PC-3 (cell line): ENCODE results near the gene EXD2. TPM values are rescaled to one million over a fixed set of nuclear protein-coding genes. Genes with fewer than 3 reads are reported as not detected.
"Not testable (repeated sequence)": the region's sequence is repeated elsewhere in the genome, so short reads cannot be mapped to it uniquely, and the experiment has no call there.

Experiments used
- ATAC-seq: fragments of 200-7000 bp; cut with Tn5 transposase; 2 replicates; pipeline ENCODE4 v1.9.1; 2020; ENCODE audit warnings: mild to moderate bottlenecking, moderate library complexity
- BruUV-seq: library from RNA; stranded (reverse); fragments of 400-500 nt; replicated peaks from 2 replicates; lab custom pipeline; 2021; lab: Mats Ljungman, UMichigan
- CTCF ChIA-PET: fragments of 300-600 bp; sonication (Branson Sonifier 250); formaldehyde crosslinking; loops from one replicate; lab custom pipeline; 2022; ENCODE audit warnings: antibody characterized with exemption; lab: Charles Lee
- POLR2A ChIA-PET: fragments of 300-600 bp; sonication (Branson Sonifier 250); formaldehyde crosslinking; loops from one replicate; lab custom pipeline; 2022; ENCODE audit warnings: antibody characterized with exemption; ENCODE audit not compliant: unreplicated experiment; lab: Charles Lee
- DNase-seq: peaks from one replicate; pipeline ENCODE4 v3.0.0-alpha.2; 2015
- H2AFZ ChIP-seq: fragments of 300-600 bp; sonication (generic); 2 replicates; pipeline ENCODE4 v1.6.0; 2016; ENCODE audit warnings: antibody characterized with exemption, low read length
- H3F3A ChIP-seq: fragments of 300-600 bp; sonication (generic); one replicate; pipeline ENCODE4 v1.6.0; 2017; ENCODE audit warnings: antibody characterized with exemption, low read length, control low read depth, mild to moderate bottlenecking; ENCODE audit not compliant: unreplicated experiment
- H3K27ac ChIP-seq: fragments of 300-600 bp; sonication (generic); 2 replicates; pipeline ENCODE4 v1.5.1; 2016; ENCODE audit warnings: mild to moderate bottlenecking, low read length
- H3K27me3 ChIP-seq: fragments of 300-600 bp; sonication (generic); 2 replicates; pipeline ENCODE4 v1.6.1; 2016; ENCODE audit warnings: low read length, mixed read lengths
- H3K36me3 ChIP-seq: fragments of 300-600 bp; sonication (generic); 2 replicates; pipeline ENCODE4 v1.6.1; 2016; ENCODE audit warnings: low read depth, mixed run types, low read length, mixed read lengths
- H3K4me1 ChIP-seq: fragments of 300-600 bp; sonication (generic); 2 replicates; pipeline ENCODE4 v1.5.1; 2016; ENCODE audit warnings: low read length; ENCODE audit not compliant: insufficient read depth
- H3K4me2 ChIP-seq: fragments of 300-600 bp; sonication (generic); 2 replicates; pipeline ENCODE4 v1.6.0; 2016; ENCODE audit warnings: low read length
- H3K4me3 ChIP-seq: fragments of 300-600 bp; sonication (generic); 2 replicates; pipeline ENCODE4 v1.5.1; 2016; ENCODE audit warnings: mild to moderate bottlenecking, low read length, mixed read lengths
- H3K79me2 ChIP-seq: fragments of 300-600 bp; sonication (generic); 2 replicates; pipeline ENCODE4 v1.6.1; 2017; ENCODE audit warnings: low read length, mixed read lengths
- H3K9ac ChIP-seq: fragments of 300-600 bp; sonication (generic); 2 replicates; pipeline ENCODE4 v1.6.0; 2016; ENCODE audit warnings: mild to moderate bottlenecking, low read length
- H3K9me2 ChIP-seq: fragments of 300-600 bp; sonication (generic); replicated peaks from 2 replicates; pipeline ENCODE4 v1.6.1; 2016; ENCODE audit warnings: mixed run types, low read length, mixed read lengths
- H3K9me3 ChIP-seq: fragments of 300-600 bp; sonication (generic); 2 replicates; pipeline ENCODE4 v1.6.1; 2016; ENCODE audit warnings: low read length, mixed read lengths
- H4K20me1 ChIP-seq: fragments of 300-600 bp; sonication (generic); 2 replicates; pipeline ENCODE4 v1.6.1; 2016; ENCODE audit warnings: low read length, mixed read lengths
- CTCF ChIP-seq: fragments of 300-600 bp; sonication (generic); conservative IDR thresholded peaks from 2 replicates; pipeline ENCODE4 v1.5.1; 2017; ENCODE audit warnings: antibody characterized with exemption, low read depth, mild to moderate bottlenecking, low read length
- EZH2 ChIP-seq: fragments of 300-600 bp; sonication (generic); IDR thresholded peaks from one replicate; pipeline ENCODE4 v1.6.1; 2017; ENCODE audit warnings: antibody characterized with exemption, mild to moderate bottlenecking, low read length; ENCODE audit not compliant: unreplicated experiment
- EZH2phosphoT487 ChIP-seq: fragments of 300-600 bp; sonication (generic); IDR thresholded peaks from 2 replicates; pipeline ENCODE4 v1.6.1; 2018; ENCODE audit warnings: mild to moderate bottlenecking, antibody characterized with exemption, low read length, borderline replicate concordance
- intact Hi-C: fragments of 100-400 bp; cut with micrococcal nuclease; formaldehyde crosslinking; loops from 2 replicates; pipeline ENCODE4 v1.9.0; 2023
- total RNA-seq: library from RNA; depleted of rRNA; stranded (reverse); fragments of >200 nt; gene quantifications from 2 replicates; pipeline ENCODE4 v1.2.3, GENCODE V29; 2014

Gene EXD2
- total RNA-seq, 1 experiment from 2014 or later: 19.9 TPM

DNA sequence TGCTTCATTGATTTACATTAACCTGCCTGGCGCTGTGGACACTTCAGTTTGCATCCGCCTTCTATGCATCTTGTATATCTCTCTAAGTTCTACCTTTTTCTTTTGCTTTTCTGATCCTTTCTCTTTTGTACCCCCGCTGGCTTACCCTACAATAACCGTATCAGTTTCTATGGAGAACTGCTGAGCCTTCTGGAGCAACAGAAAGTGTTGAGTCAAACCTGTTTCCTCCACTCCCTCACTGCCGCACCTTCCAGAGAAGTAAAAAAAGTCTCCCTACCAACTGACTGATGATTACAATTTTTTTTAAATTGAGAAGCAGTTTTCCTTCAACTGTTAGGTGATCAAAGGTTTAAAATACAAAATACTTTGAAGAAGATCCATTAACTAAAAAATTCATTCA is 17.4 kb downstream of the EXD2 start:
- Histone ChIP-seq H4K20me1 (no peaks in the 10 kb centered on the region), H3K4me2 (no peak overlapping the region), H2AFZ (no peak overlapping the region), H3K27ac (no peak overlapping the region), H3K9ac (no peak overlapping the region), H3K9me3 (no peaks in the 10 kb centered on the region), H3K79me2 (no peaks in the 10 kb centered on the region), H3K27me3 (no peaks in the 10 kb centered on the region), H3F3A (no peaks in the 10 kb centered on the region), H3K4me3 (no peak overlapping the region), H3K4me1 (peaks cover 15% of the 10 kb centered on the region), H3K9me2 (no peaks in the 10 kb centered on the region), H3K36me3 (peaks cover 5% of the 10 kb centered on the region; the same call in 1 of the 2 replicates)
- TF ChIP-seq CTCF (no peak), EZH2 (no peak), EZH2phosphoT487 (no peak)
- intact Hi-C loops: no loop called here
- DNase-seq (no peak), ATAC-seq (no peak)
- no TSS peak for BruUV-seq
- CTCF ChIA-PET: no interaction called here
- POLR2A ChIA-PET: no interaction called here

DNA sequence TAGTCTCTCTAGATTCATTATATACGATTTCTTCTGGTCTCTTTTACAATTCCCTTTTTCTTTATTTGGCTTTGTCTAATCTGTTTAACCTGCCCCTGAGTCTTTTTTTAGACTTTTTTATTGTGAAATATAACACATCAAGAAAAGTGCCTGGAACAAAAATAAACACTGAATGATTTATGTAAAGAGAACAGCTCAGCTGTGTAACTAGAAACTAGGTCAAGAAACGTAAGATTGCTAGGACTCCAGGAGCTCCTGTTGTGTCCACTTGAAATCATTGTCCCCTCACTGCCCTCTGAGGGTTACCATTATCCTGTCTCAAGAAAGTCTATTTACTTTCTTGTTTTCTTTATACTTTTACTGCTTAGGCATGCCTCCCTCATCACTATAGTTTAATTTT is 23.1 kb downstream of the EXD2 start:
- intact Hi-C loops: loop anchor here (1.0 kb wide), 3 partner anchors 10 to 85 kb away; no protein-coding TSS in a partner anchor

GRCh38 chr14:69217663-69218062 is 26.4 kb downstream of the EXD2 start:
- H3K4me3 ChIP-seq, H3K9me2 ChIP-seq, intact Hi-C loops, H3K4me1 ChIP-seq, H3K79me2 ChIP-seq, H3K27me3 ChIP-seq, ATAC-seq, H3F3A ChIP-seq, POLR2A ChIA-PET, H2AFZ ChIP-seq, H3K36me3 ChIP-seq, H4K20me1 ChIP-seq, CTCF ChIA-PET, BruUV-seq, H3K9me3 ChIP-seq, H3K4me2 ChIP-seq, H3K9ac ChIP-seq, DNase-seq, H3K27ac ChIP-seq: not testable (repeated sequence)

More for the DNA sequence above, 23.1 kb downstream of the EXD2 start:
- H3K79me2 ChIP-seq: no peaks in the 10 kb centered on the region
- no peaks in the 10 kb centered on the region for H3K9me2 ChIP-seq
- BruUV-seq: no TSS peak
- no peaks in the 10 kb centered on the region for H3K27me3 ChIP-seq
- ChIA-PET CTCF (interaction anchor here (0.5 to 0.9 kb wide), 3 partner anchors 33 to 85 kb away, joined by 3 to 5 read pairs (median 4); no protein-coding TSS in a partner anchor), POLR2A (interaction anchor here (0.6 kb wide), 1 partner anchor 144 kb away, joined by 15 read pairs; no protein-coding TSS in a partner anchor)
- H3F3A ChIP-seq: no peaks in the 10 kb centered on the region
- peaks cover 8% of the 10 kb centered on the region; the same call in 1 of the 2 replicates for H3K36me3 ChIP-seq
- no peak overlapping the region for H3K9ac ChIP-seq
- peak; percentile 31 for DNase-seq
- H3K4me2 ChIP-seq: no peak overlapping the region
- ATAC-seq: peak; percentile 100
- H3K9me3 ChIP-seq: no peaks in the 10 kb centered on the region
- no peaks in the 10 kb centered on the region for H4K20me1 ChIP-seq
- 0 out of 2 replicates have a peak overlapping the region, but pooled peaks have one; percentile 3 for H3K27ac ChIP-seq
- H2AFZ ChIP-seq: no peak overlapping the region
- TF ChIP-seq EZH2: no peak
- TF ChIP-seq CTCF: no peak
- no peak for TF ChIP-seq EZH2phosphoT487
- H3K4me3 ChIP-seq: no peak overlapping the region
- peaks cover 8% of the 10 kb centered on the region; the same call in 1 of the 2 replicates for H3K4me1 ChIP-seq
